Activated T-helper 1 cell treated with anti-CD3 and anti-CD28 coated beads, Interleukin-12 subunit alpha, Interleukin-12 subunit beta, Interleukin-2, Interleukin-4 antibody, amounts not matched to agents 30 ng/mL and 10 ng/mL and 1 ng/mL, durations not matched to agents 14 hours and 24 hours and 36 hours (primary cell): ENCODE measurements around the gene MOCS2. TPM values are rescaled to one million over a fixed set of nuclear protein-coding genes. Genes with fewer than 3 reads are reported as not detected.

Source experiments
- DNase-seq: peaks from one replicate; pipeline ENCODE4 v3.0.0; 2021; ENCODE audit warnings: low spot score
- H3K27ac Mint-ChIP-seq: one replicate; pipeline ENCODE4 v1.8.0; 2021; ENCODE audit warnings: mild to moderate bottlenecking, mixed read lengths
- H3K27me3 Mint-ChIP-seq: one replicate; pipeline ENCODE4 v1.8.0; 2022; ENCODE audit warnings: mild to moderate bottlenecking, moderate library complexity, mixed read lengths; ENCODE audit not compliant: insufficient read depth
- H3K36me3 Mint-ChIP-seq: one replicate; pipeline ENCODE4 v1.8.0; 2021; ENCODE audit warnings: low read depth, mixed read lengths
- H3K4me1 Mint-ChIP-seq: one replicate; pipeline ENCODE4 v1.8.0; 2021; ENCODE audit warnings: low read depth, mixed read lengths
- H3K4me3 Mint-ChIP-seq: one replicate; pipeline ENCODE4 v1.8.0; 2021; ENCODE audit warnings: mild to moderate bottlenecking, moderate library complexity, mixed read lengths
- H3K9me3 Mint-ChIP-seq: one replicate; pipeline ENCODE4 v1.8.0; 2021; ENCODE audit warnings: mixed read lengths
- intact Hi-C: fragments of 100-400 bp; cut with micrococcal nuclease; formaldehyde crosslinking; loops from one replicate; pipeline ENCODE4 v1.15.1; 2024
- total RNA-seq: library from RNA; stranded (reverse); gene quantifications from 2 replicates; pipeline ENCODE4 v1.2.3, GENCODE V29; 2022

Gene MOCS2
- total RNA-seq, 1 donor from 2014 or later: 18.4 TPM

DNA sequence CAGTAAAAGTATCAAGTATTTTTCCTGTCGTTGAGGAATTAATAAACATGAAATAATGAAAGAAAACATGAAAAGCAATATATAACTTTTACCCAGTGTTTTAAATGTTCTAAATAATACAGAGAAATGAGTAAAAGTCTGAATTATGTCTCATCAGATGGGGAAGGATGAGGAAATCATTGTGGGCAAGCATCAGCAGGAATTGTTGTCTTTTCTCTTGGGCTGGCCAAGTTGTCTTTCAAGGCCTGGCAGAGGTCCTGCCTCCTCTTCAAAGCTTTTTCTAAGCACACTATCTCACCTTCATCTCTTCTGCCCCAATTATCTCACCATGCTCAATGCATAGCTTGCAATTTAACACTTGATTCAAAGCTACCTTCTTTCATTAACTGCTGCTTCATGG is 41.9 kb downstream of the MOCS2 start:
- Mint-ChIP-seq H3K4me3 (no peak overlapping the region), H3K27ac (no peak overlapping the region), H3K36me3 (peaks cover 44% of the 10 kb centered on the region), H3K4me1 (peaks cover 41% of the 10 kb centered on the region), H3K27me3 (no peaks in the 10 kb centered on the region), H3K9me3 (no peaks in the 10 kb centered on the region)
- DNase-seq: no peak
- intact Hi-C loops: loop anchor here (5.0 kb wide), 1 partner anchor 325 kb away; no protein-coding TSS in a partner anchor

DNA sequence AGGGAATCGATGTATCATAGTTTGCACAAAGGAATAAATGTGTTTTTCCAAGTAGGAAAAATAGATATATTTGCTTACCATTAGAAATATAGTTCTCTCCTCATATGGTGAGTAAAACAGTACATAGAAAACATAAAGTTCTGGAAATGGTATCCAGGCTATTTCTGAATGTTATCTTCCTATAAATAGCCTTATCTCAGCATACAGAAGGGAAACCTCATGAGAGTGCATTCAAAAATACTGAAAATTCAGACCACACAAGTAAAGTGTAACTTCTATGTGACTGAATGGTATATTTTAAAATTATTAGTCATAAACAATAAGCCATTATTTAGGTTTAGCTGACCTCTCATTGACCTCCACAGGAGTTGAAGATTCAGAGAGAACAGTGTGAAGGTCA is 43.5 kb downstream of the MOCS2 start:
- no peak for DNase-seq
- Mint-ChIP-seq H3K27me3 (no peaks in the 10 kb centered on the region), H3K36me3 (peaks cover 48% of the 10 kb centered on the region), H3K4me1 (peaks cover 32% of the 10 kb centered on the region), H3K4me3 (no peak overlapping the region), H3K9me3 (no peaks in the 10 kb centered on the region), H3K27ac (no peak overlapping the region)
- intact Hi-C loops: loop anchor here (5.0 kb wide), 1 partner anchor 324 kb away; no protein-coding TSS in a partner anchor

DNA sequence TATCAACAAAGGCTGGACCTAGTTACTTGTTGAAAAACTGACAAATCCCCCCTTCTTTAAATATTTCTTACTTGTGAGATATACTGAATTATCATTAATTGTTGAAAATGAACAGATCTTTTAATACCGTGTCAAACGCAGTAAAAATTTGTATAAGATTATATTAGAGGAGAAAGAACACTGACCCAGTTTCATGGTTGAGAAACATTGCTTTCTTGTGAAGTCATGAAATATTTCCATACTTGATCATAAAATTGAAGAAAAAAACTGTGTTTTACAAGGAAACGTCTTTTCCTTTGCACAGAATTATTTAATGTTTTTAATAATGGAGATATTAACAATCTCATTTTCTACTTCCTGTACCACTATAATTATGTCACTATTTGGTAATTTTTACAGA is 45.8 kb downstream of the MOCS2 start:
- Mint-ChIP-seq H3K36me3 (peaks cover 53% of the 10 kb centered on the region), H3K9me3 (no peaks in the 10 kb centered on the region), H3K27ac (no peak overlapping the region), H3K4me1 (peaks cover 13% of the 10 kb centered on the region), H3K4me3 (no peak overlapping the region), H3K27me3 (no peaks in the 10 kb centered on the region)
- no peak for DNase-seq
- intact Hi-C loops: no loop called here

DNA sequence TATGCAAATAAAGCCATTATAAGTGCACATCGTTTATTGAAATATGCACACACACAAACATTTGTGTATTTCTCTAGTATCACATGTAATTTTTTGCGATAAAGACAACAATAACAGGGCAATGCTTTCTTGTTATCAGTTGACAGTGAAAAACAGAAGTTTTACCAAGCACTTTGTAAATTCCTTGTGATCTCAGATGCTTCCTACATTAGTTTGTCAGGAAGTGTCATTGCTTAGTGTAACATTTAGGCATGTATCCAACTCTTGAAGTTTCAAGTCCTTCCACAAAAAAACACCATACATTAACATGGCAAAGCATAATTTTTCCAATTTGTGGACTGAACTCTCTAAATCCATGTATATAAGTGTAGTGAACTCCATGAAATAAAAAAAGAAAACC is 46.4 kb downstream of the MOCS2 start:
- intact Hi-C loops: no loop called here
- H3K27me3 Mint-ChIP-seq: peaks cover 1% of the 10 kb centered on the region
- H3K27ac Mint-ChIP-seq: no peak overlapping the region
- no peaks in the 10 kb centered on the region for H3K9me3 Mint-ChIP-seq
- peaks cover 13% of the 10 kb centered on the region for H3K4me1 Mint-ChIP-seq
- peaks cover 53% of the 10 kb centered on the region for H3K36me3 Mint-ChIP-seq
- H3K4me3 Mint-ChIP-seq: no peak overlapping the region
- no peak for DNase-seq

DNA sequence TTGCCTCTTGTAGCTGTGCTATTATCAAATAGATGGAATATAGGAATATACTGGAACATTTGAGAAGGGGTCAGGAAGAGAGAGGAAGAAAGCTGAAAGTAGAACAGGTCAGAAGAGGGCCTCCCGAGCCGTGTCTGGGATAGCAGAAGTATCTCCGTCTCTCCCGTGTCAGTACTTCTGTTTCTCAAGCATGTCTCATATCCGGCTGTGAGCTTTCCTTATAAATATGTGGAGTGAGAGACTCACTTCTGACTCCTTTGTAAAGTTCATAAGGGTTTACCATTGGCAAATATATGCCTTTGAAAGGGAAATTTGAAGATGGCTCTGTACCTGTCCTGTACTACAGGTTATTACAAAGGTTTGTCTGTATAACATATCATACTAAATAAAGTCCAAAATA is 50.3 kb downstream of the MOCS2 start:
- Mint-ChIP-seq H3K4me3 (no peak overlapping the region), H3K27me3 (peaks cover 4% of the 10 kb centered on the region), H3K9me3 (no peaks in the 10 kb centered on the region), H3K36me3 (peaks cover 35% of the 10 kb centered on the region), H3K27ac (no peak overlapping the region), H3K4me1 (no peaks in the 10 kb centered on the region)
- no peak for DNase-seq
- intact Hi-C loops: no loop called here

DNA sequence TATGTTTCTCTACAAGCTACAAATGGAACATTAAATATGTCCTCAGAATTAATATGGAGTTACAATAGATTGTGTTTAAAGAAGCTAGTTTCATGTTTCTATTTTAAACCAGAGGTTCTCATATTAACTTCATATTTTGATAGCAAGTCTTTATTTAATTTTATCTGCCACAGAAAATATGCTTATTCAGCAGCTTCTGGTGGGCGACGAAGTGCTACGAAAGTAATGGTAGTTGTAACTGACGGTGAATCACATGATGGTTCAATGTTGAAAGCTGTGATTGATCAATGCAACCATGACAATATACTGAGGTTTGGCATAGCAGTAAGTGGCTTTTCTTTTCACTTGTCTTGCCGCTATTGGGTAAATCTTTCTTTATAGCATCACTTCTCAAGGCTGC is 54.2 kb downstream of the MOCS2 start:
- Mint-ChIP-seq H3K27me3 (peaks cover 5% of the 10 kb centered on the region), H3K27ac (no peak overlapping the region), H3K4me1 (no peaks in the 10 kb centered on the region), H3K4me3 (no peak overlapping the region), H3K9me3 (no peaks in the 10 kb centered on the region), H3K36me3 (peaks cover 22% of the 10 kb centered on the region)
- no peak for DNase-seq
- intact Hi-C loops: no loop called here

DNA sequence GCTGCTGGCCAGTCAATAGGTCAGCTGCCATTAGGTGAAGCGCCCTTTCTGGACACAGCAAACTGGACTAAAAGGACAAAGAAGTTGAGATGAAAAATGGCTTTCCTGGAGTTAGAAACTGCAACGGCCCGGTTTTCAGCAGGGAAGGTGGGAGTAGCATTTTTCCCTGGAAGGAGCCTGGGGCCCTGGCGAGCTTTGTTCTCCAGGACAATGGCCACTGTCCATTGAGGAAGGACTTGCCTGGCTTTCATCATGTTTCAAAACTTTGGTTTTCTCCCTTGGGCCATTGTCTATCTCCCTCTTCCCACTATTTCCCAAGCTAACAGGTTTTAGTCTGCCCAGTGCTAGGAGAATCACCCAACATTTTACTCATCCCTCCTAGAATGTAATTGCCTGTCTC is 56.2 kb downstream of the MOCS2 start:
- Mint-ChIP-seq H3K4me3 (no peak overlapping the region), H3K9me3 (no peaks in the 10 kb centered on the region), H3K27me3 (peaks cover 6% of the 10 kb centered on the region), H3K27ac (no peak overlapping the region), H3K4me1 (no peaks in the 10 kb centered on the region), H3K36me3 (peaks cover 17% of the 10 kb centered on the region)
- intact Hi-C loops: no loop called here
- no peak for DNase-seq

DNA sequence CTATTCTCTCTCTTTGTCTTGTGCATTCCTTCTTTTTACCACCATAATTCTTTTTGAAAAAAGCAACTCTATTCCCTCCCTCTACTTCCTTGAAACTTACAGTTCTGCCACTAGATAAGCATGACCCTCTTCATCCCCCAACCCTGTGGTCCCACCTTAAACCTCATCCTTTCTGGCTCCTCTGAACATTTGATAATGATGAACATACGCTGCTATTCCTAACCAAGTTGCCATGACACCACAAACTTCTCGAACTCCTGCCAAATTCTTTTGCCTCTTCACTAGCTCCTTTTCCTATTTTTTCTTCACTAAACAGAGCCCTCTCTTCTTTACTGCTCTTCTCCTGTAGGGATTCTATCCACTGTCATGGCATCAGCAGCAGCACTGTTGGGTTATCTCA is 57.1 kb downstream of the MOCS2 start:
- H3K27ac Mint-ChIP-seq: no peak overlapping the region

DNA sequence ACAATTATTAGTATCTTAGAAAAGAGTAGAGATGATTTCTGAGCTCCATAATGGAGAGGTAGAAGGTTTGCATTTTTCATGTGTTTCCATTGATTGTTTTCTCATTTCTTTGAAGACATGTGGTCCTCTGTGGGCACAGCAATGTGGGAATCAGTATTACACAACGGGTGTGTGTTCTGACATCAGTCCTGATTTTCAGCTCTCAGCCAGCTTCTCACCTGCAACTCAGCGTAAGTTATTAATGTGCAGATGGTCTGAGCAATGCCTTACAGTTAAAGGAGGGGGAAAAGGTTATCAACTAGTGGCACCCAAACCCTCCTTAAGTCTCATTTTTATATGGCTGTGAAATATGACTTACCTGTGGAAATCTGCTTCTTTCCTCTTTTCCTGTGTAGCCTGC is 61.3 kb downstream of the MOCS2 start:
- H3K4me1 Mint-ChIP-seq: peaks cover 23% of the 10 kb centered on the region
- no peaks in the 10 kb centered on the region for H3K9me3 Mint-ChIP-seq
- no peak for DNase-seq
- H3K27me3 Mint-ChIP-seq: peaks cover 2% of the 10 kb centered on the region
- intact Hi-C loops: no loop called here
- H3K36me3 Mint-ChIP-seq: peaks cover 24% of the 10 kb centered on the region
- H3K4me3 Mint-ChIP-seq: no peak overlapping the region
- no peak overlapping the region for H3K27ac Mint-ChIP-seq

More for the DNA sequence above, 57.1 kb downstream of the MOCS2 start:
- no peak for DNase-seq
- peaks cover 5% of the 10 kb centered on the region for H3K4me1 Mint-ChIP-seq
- no peak overlapping the region for H3K4me3 Mint-ChIP-seq
- no peaks in the 10 kb centered on the region for H3K9me3 Mint-ChIP-seq
- H3K36me3 Mint-ChIP-seq: peaks cover 15% of the 10 kb centered on the region
- intact Hi-C loops: no loop called here
- peaks cover 5% of the 10 kb centered on the region for H3K27me3 Mint-ChIP-seq

Other genes starting within 250 kb of the MOCS2 start
- gene ITGA2, start 120.4 kb downstream of the MOCS2 start, total RNA-seq: 3.1 and 3.2 TPM in 2 replicates